Measurements from ENCODE around the gene PPIL6. TPM values are rescaled to one million over a fixed set of nuclear protein-coding genes. Genes with fewer than 3 reads are reported as not detected.

PPIL6 gene
- total RNA-seq, 2 experiments from 2014 or later, result not detected

- Mint-ChIP-seq H3K4me3 (peak within 1 kb of the TSS; percentile 93), H3K4me1 (peaks cover 37% of the 10 kb centered on the region), H3K27ac (peak within 1 kb of the TSS; percentile 99), H3K36me3 (ENCODE audit: low read depth) (peaks cover 44% of the 10 kb centered on the region), H3K9me3 (no peaks in the 10 kb centered on the region), H3K27me3 (peaks cover 3% of the 10 kb centered on the region)
- POLR2A ChIA-PET, result interaction anchor here (0.7 to 5.4 kb wide), 52 partner anchors 10 to 1492 kb away, joined by 3 to 132 read pairs (median 5); partner anchors contain the start of genes AFG1L, AMD1, ARMC2 and CEP57L1
- peak; percentile 94 for DNase-seq
- CTCF ChIA-PET, result interaction anchor here (0.5 to 6.0 kb wide), 23 partner anchors 9 to 658 kb away, joined by 3 to 96 read pairs (median 5); partner anchors contain the start of genes AK9, CEP57L1, FIG4 and MICAL1
Observed at GRCh38 chr6:109381747-109382575, 58.5 kb downstream of the PPIL6 start, which contains the start of gene CD164. TSS of gene CD164 (minus strand) at chr6:109382467. CDS start at chr6:109382378, 89 bp downstream.

- DNase-seq, result no peak
- Mint-ChIP-seq H3K9me3 (no peaks in the 10 kb centered on the region), H3K27me3 (peaks cover 3% of the 10 kb centered on the region), H3K4me1 (peaks cover 45% of the 10 kb centered on the region), H3K36me3 (ENCODE audit: low read depth) (peaks cover 50% of the 10 kb centered on the region), H3K27ac (peak overlapping the region; percentile 98), H3K4me3 (peak overlapping the region; percentile 93)
- ChIA-PET CTCF (interaction anchor here (0.5 to 6.0 kb wide), 5 partner anchors 8 to 516 kb away, joined by 3 to 96 read pairs (median 26); no protein-coding TSS in a partner anchor), POLR2A (interaction anchor here (0.7 to 5.4 kb wide), 18 partner anchors 9 to 1423 kb away, joined by 3 to 132 read pairs (median 11); partner anchors contain the start of genes CEP57L1, MICAL1, PPIL6 and SEC63)
Observed at GRCh38 chr6:109381061-109381746, 59.2 kb downstream of the PPIL6 start.

- Mint-ChIP-seq H3K27me3 (no peaks in the 10 kb centered on the region), H3K27ac (peak overlapping the region; percentile 98), H3K4me1 (peaks cover 53% of the 10 kb centered on the region), H3K36me3 (ENCODE audit: low read depth) (peaks cover 64% of the 10 kb centered on the region), H3K9me3 (no peaks in the 10 kb centered on the region), H3K4me3 (peak overlapping the region; percentile 93)
- ChIA-PET POLR2A (interaction anchor here (0.6 to 1.7 kb wide), 8 partner anchors 9 to 284 kb away, joined by 3 to 9 read pairs (median 5); partner anchors contain the start of genes CEP57L1, MICAL1 and SESN1), CTCF (no interaction called here)
- no peak for DNase-seq
Observed at GRCh38 chr6:109379711-109380110, 60.7 kb downstream of the PPIL6 start.

- H3K4me1 Mint-ChIP-seq, result peaks cover 58% of the 10 kb centered on the region
- H3K9me3 Mint-ChIP-seq, result no peaks in the 10 kb centered on the region
- DNase-seq, result no peak
- peaks cover 81% of the 10 kb centered on the region for H3K36me3 Mint-ChIP-seq (ENCODE audit: low read depth)
- H3K27me3 Mint-ChIP-seq, result no peaks in the 10 kb centered on the region
- CTCF ChIA-PET, result interaction anchor here (2.5 kb wide), 1 partner anchor 189 kb away, joined by 10 read pairs; no protein-coding TSS in a partner anchor
- H3K27ac Mint-ChIP-seq, result peak overlapping the region; percentile 9
- POLR2A ChIA-PET, result interaction anchor here (1.1 to 1.7 kb wide), 4 partner anchors 10 to 283 kb away, joined by 3 to 6 read pairs (median 4); partner anchors contain the start of genes CEP57L1 and SESN1
- peak overlapping the region; percentile 59 for H3K4me3 Mint-ChIP-seq
Observed at GRCh38 chr6:109377717-109378116, 62.7 kb downstream of the PPIL6 start.

- no peaks in the 10 kb centered on the region for H3K27me3 Mint-ChIP-seq
- POLR2A ChIA-PET, result interaction anchor here (0.9 to 5.9 kb wide), 12 partner anchors 9 to 815 kb away, joined by 3 to 132 read pairs (median 6); partner anchors contain the start of genes CD164, CEP57L1, MICAL1 and PPIL6
- peaks cover 83% of the 10 kb centered on the region for H3K4me1 Mint-ChIP-seq
- CTCF ChIA-PET, result interaction anchor here (1.3 to 2.9 kb wide), 3 partner anchors 9 to 280 kb away, joined by 4 to 34 read pairs (median 9); partner anchors contain the start of genes CD164, CEP57L1 and SESN1
- H3K36me3 Mint-ChIP-seq (ENCODE audit: low read depth), result peaks cover 88% of the 10 kb centered on the region
- H3K27ac Mint-ChIP-seq, result peak overlapping the region; percentile 89
- no peak for DNase-seq
- H3K4me3 Mint-ChIP-seq, result peak overlapping the region; percentile 54
- no peaks in the 10 kb centered on the region for H3K9me3 Mint-ChIP-seq
Observed at GRCh38 chr6:109374326-109374892, 66.0 kb downstream of the PPIL6 start.

- H3K9me3 Mint-ChIP-seq, result no peaks in the 10 kb centered on the region
- peaks cover 78% of the 10 kb centered on the region for H3K4me1 Mint-ChIP-seq
Observed at GRCh38 chr6:109373762-109374161, 66.7 kb downstream of the PPIL6 start.

GRCh38 chr6:109373331-109373730, 67.1 kb downstream of the PPIL6 start:
- Mint-ChIP-seq H3K27me3 (no peaks in the 10 kb centered on the region), H3K9me3 (no peaks in the 10 kb centered on the region), H3K4me1 (peaks cover 75% of the 10 kb centered on the region), H3K4me3 (peak overlapping the region; percentile 54), H3K36me3 (ENCODE audit: low read depth) (peaks cover 86% of the 10 kb centered on the region), H3K27ac (peak overlapping the region; percentile 89)
- CTCF ChIA-PET, result interaction anchor here (0.9 to 2.9 kb wide), 5 partner anchors 10 to 279 kb away, joined by 3 to 34 read pairs (median 4); partner anchors contain the start of genes CD164, CEP57L1 and SESN1
- POLR2A ChIA-PET, result interaction anchor here (0.8 to 5.9 kb wide), 13 partner anchors 8 to 814 kb away, joined by 3 to 132 read pairs (median 5); partner anchors contain the start of genes CD164, CEP57L1, MICAL1 and PPIL6
- DNase-seq, result no peak

More at GRCh38 chr6:109373762-109374161, 66.7 kb downstream of the PPIL6 start:
- ChIA-PET CTCF (interaction anchor here (0.9 to 2.9 kb wide), 4 partner anchors 9 to 279 kb away, joined by 4 to 34 read pairs (median 6); partner anchors contain the start of genes CD164, CEP57L1 and SESN1), POLR2A (interaction anchor here (0.8 to 5.9 kb wide), 14 partner anchors 8 to 814 kb away, joined by 3 to 132 read pairs (median 4); partner anchors contain the start of genes CD164, CEP57L1, MICAL1 and PPIL6)
- peak overlapping the region; percentile 89 for H3K27ac Mint-ChIP-seq
- peaks cover 85% of the 10 kb centered on the region for H3K36me3 Mint-ChIP-seq (ENCODE audit: low read depth)
- H3K4me3 Mint-ChIP-seq, result peak overlapping the region; percentile 54
- peak; percentile 64 for DNase-seq
- no peaks in the 10 kb centered on the region for H3K27me3 Mint-ChIP-seq

- Mint-ChIP-seq H3K36me3 (ENCODE audit: low read depth) (peaks cover 84% of the 10 kb centered on the region), H3K4me1 (peaks cover 63% of the 10 kb centered on the region), H3K4me3 (no peak overlapping the region), H3K27me3 (no peaks in the 10 kb centered on the region), H3K9me3 (no peaks in the 10 kb centered on the region), H3K27ac (peak overlapping the region; percentile 61)
- DNase-seq, result no peak
- ChIA-PET POLR2A (interaction anchor here (0.6 to 5.9 kb wide), 5 partner anchors 11 to 277 kb away, joined by 3 to 132 read pairs (median 25); partner anchors contain the start of genes CD164, CEP57L1 and SESN1), CTCF (interaction anchor here (1.3 to 2.9 kb wide), 3 partner anchors 11 to 82 kb away, joined by 3 to 34 read pairs (median 4); partner anchors contain the start of gene CD164)
Observed at GRCh38 chr6:109372130-109372529, 68.3 kb downstream of the PPIL6 start.

GRCh38 chr6:109370792-109371191, 69.6 kb downstream of the PPIL6 start:
- no peak for DNase-seq
- Mint-ChIP-seq H3K4me1 (peaks cover 53% of the 10 kb centered on the region), H3K4me3 (no peak overlapping the region), H3K27ac (no peak overlapping the region), H3K36me3 (ENCODE audit: low read depth) (peaks cover 83% of the 10 kb centered on the region), H3K27me3 (no peaks in the 10 kb centered on the region), H3K9me3 (no peaks in the 10 kb centered on the region)
- ChIA-PET POLR2A (interaction anchor here (0.6 to 5.9 kb wide), 10 partner anchors 9 to 448 kb away, joined by 3 to 132 read pairs (median 4); partner anchors contain the start of genes CD164, CEP57L1, MICAL1 and SESN1), CTCF (interaction anchor here (0.8 to 1.7 kb wide), 3 partner anchors 11 to 15 kb away, joined by 3 to 5 read pairs (median 4); partner anchors contain the start of gene CD164)

GRCh38 chr6:109370336-109370735, 70.1 kb downstream of the PPIL6 start:
- H3K27ac Mint-ChIP-seq, result no peak overlapping the region
- H3K4me3 Mint-ChIP-seq, result no peak overlapping the region
- no peak for DNase-seq
- ChIA-PET POLR2A (interaction anchor here (0.6 to 5.9 kb wide), 11 partner anchors 9 to 447 kb away, joined by 3 to 132 read pairs (median 4); partner anchors contain the start of genes CD164, CEP57L1, MICAL1 and SESN1), CTCF (interaction anchor here (1.1 to 1.7 kb wide), 3 partner anchors 12 to 15 kb away, joined by 3 to 5 read pairs (median 4); partner anchors contain the start of gene CD164)
- H3K9me3 Mint-ChIP-seq, result no peaks in the 10 kb centered on the region
- H3K27me3 Mint-ChIP-seq, result no peaks in the 10 kb centered on the region
- H3K36me3 Mint-ChIP-seq (ENCODE audit: low read depth), result peaks cover 80% of the 10 kb centered on the region
- peaks cover 53% of the 10 kb centered on the region for H3K4me1 Mint-ChIP-seq

- peaks cover 49% of the 10 kb centered on the region for H3K4me1 Mint-ChIP-seq
- DNase-seq, result no peak
- ChIA-PET POLR2A (interaction anchor here (1.1 to 5.9 kb wide), 5 partner anchors 10 to 447 kb away, joined by 3 to 132 read pairs (median 6); partner anchors contain the start of genes CD164, CEP57L1 and SESN1), CTCF (interaction anchor here (1.2 kb wide), 1 partner anchor 13 kb away, joined by 3 read pairs; the partner anchor contains the start of gene CD164)
- no peak overlapping the region for H3K27ac Mint-ChIP-seq
- peaks cover 79% of the 10 kb centered on the region for H3K36me3 Mint-ChIP-seq (ENCODE audit: low read depth)
- no peak overlapping the region for H3K4me3 Mint-ChIP-seq
- no peaks in the 10 kb centered on the region for H3K9me3 Mint-ChIP-seq
- no peaks in the 10 kb centered on the region for H3K27me3 Mint-ChIP-seq
Observed at GRCh38 chr6:109369728-109370127, 70.7 kb downstream of the PPIL6 start.
